NCI-H1436 (cell line): ENCODE data around the gene HSP90B1.

ENCODE experiments used
- DNase-seq: peaks from one replicate; lab custom pipeline; 2025; lab: John Stamatoyannopoulos, UW

The HSP90B1 gene

GRCh38 chr12:103930034-103930786 lies at the start of gene HSP90B1:
TSS of gene HSP90B1 (plus strand) at chr12:103930410. CDS start at chr12:103930516, 106 bp downstream.
- DNase-seq = peak; percentile 100

GRCh38 chr12:103881261-103881660 lies 48.9 kb upstream of the HSP90B1 start:
- DNase-seq = no peak

- DNase-seq = no peak
These were observed 47.2 kb upstream of the HSP90B1 start for GRCh38 chr12:103882861-103883596.

- no peak for DNase-seq
These were observed 46.3 kb upstream of the HSP90B1 start for GRCh38 chr12:103883908-103884307.

- peak; percentile 11 for DNase-seq
These were observed 45.9 kb upstream of the HSP90B1 start for GRCh38 chr12:103884316-103884715.

- no peak for DNase-seq
These were observed 43.9 kb upstream of the HSP90B1 start for GRCh38 chr12:103886195-103886797.

GRCh38 chr12:103887738-103888137 lies 42.5 kb upstream of the HSP90B1 start:
- DNase-seq = no peak

- no peak for DNase-seq
These were observed 32.9 kb upstream of the HSP90B1 start for GRCh38 chr12:103897316-103897715.

GRCh38 chr12:103901518-103902173 lies 28.6 kb upstream of the HSP90B1 start:
- no peak for DNase-seq

- no peak for DNase-seq
These were observed 26.2 kb upstream of the HSP90B1 start for GRCh38 chr12:103903993-103904392.

- no peak for DNase-seq
These were observed 24.4 kb upstream of the HSP90B1 start for GRCh38 chr12:103905730-103906349.

- DNase-seq = no peak
These were observed 22.0 kb upstream of the HSP90B1 start for GRCh38 chr12:103908246-103908541.

- no peak for DNase-seq
These were observed 21.3 kb upstream of the HSP90B1 start for GRCh38 chr12:103908877-103909276.

GRCh38 chr12:103909811-103910210 lies 20.4 kb upstream of the HSP90B1 start:
- no peak for DNase-seq

GRCh38 chr12:103912069-103912468 lies 18.1 kb upstream of the HSP90B1 start:
- DNase-seq = no peak

GRCh38 chr12:103913100-103913499 lies 17.1 kb upstream of the HSP90B1 start:
- DNase-seq = no peak

- no peak for DNase-seq
These were observed 14.9 kb upstream of the HSP90B1 start for GRCh38 chr12:103915306-103915705.

- DNase-seq = no peak
These were observed 12.3 kb upstream of the HSP90B1 start for GRCh38 chr12:103917873-103918272.

- no peak for DNase-seq
These were observed 5.2 kb upstream of the HSP90B1 start for GRCh38 chr12:103924761-103925641.

- no peak for DNase-seq
These were observed 1.5 kb upstream of the HSP90B1 start for GRCh38 chr12:103928682-103929045.
